Hematopoietic multipotent progenitor cell treated with erythropoietin and hydrocortisone succinate and interleukin-3 and kit ligand, for 6 days (in vitro differentiated cells): ENCODE data around the gene KIF13A.

Experiments used
- DNase-seq: peaks from one replicate; pipeline ENCODE4 v3.0.0-alpha.2; 2015

The KIF13A gene

DNA sequence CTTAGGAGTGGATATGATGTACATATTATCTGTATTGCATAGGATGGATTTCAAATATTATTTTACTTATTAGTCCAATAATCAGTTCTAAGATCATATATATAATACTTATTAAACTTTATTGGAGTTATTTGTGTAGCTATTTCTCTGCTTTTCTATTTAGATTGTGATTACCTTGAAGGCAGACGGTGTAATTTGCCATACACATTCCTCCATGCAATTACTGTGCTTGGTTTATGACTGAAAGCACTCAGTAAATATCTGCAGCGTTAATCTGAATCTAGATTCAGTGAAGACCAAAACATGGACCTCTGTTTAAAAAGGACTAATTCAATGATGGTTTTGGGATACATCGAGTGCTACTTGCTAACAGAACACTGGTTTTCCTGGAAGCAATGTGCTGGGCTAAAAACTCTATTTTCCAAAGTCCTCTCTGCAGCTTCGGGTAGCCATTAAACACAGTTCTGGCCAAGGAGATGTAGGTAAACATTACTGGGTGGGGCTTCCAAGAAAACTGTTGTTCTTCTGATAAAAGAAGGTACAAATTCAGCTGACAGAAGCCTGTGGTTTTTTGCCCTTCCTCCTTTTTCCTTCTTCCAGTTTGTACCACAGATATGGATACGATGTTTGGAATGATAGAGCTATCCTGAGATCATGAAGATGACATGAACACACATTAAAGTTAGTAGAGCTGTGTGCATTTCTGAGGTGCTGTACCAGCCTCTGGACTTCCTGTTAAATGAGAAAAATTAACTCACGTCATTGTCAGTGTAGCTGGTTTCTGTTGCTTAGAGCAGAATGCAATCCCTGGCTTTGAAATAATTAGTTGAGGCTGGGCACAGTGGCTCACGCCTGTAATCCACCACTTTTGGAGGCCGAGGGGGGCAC, 144.3 kb downstream of the KIF13A start:
- DNase-seq: peak; percentile 92

DNA sequence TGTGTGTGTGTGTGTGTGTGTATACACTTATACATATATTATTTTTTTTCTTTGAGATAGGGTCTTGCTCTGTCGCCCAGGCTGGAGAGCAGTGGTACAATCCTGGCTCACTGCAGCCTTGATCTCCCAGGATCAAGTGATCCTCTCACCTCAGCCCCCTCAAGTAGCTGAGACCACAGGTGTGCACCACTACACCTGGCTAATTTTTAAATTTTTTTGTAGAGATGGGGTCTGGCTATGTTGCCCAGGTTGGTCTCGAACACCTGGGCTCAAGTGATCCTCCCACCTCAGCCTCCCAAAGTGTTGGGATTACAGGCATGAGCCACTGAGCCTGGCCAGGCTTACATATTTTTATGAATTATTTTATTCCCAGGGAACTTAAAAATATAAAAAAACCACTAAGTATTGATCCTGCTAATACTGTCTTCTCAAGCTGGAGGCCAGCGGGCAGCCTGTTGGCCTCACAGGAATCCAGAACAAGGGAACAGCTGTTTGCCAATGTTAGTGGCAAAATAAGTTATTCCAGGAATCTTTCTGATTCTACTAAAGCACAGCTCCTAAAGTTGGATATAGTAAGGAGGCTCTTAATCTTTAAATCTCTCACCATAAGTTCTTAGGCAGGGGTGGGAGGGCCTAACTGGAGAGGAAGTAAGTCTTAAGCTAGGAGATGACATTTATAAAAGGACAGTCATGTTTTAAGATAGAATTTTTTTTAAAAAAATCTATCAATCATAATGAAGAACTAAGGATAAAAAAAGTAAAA, 145.2 kb downstream of the KIF13A start:
- DNase-seq: peak; percentile 83

GRCh38 chr6:17839513-17840223, 147.8 kb downstream of the KIF13A start:
- no peak for DNase-seq

- DNase-seq: no peak
Measured at GRCh38 chr6:17836293-17836692, 151.1 kb downstream of the KIF13A start.

DNA sequence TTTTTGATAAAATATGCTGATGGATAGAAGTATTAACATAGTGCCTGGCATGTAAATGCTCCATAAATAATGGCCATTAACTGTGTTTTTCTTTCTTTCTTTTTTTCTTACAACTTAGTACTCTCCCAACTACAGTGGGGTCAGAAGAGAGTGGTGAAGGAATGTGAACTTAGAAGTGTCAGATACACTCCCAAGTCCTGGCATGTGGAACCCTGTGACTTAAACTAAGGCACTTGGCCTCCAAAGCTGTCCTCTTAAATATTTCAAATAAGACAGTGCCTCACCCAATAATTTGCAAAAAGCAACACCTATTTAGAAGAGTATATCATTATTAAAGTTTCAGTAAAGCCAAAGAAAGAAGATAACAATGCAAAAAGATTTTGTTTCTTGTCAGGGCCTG, 151.7 kb downstream of the KIF13A start:
- no peak for DNase-seq

DNA sequence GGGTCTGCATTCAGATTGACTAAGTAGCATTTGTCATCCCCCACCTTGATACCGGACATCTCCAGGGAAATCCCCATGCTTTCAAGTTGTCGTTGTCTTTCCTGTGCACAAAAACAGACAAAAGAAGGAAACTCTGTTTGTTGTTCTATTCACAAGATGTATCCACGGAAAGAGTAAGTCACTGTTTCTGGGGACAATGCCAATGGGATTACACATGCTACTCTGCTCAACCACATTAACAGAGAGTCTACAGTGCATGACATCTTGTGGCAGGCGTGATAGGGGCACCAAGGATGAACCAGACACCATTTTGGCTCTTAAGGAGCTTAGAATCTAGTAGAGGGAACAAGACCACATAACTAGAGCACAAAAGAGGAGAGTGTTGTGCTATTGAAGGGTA, 156.3 kb downstream of the KIF13A start:
- DNase-seq: no peak

DNA sequence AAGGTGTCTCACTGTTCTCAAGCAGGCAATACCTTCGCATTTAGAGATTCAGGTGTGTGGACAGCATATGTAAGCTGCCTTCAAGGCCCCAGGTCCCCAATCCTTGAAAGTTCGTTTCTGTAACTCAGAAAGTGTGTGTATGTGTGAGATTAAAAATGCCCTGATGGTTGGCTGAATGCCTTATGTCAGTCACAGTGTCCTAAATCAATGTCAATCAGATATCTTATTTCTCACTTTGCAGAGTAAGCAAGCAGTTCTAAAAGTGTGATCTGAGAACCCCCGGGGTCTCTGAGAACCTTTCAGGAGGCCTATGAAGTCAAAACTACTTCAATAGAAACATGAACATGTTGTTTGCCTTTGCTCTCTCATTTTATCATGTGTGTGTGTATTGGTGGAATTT, 157.5 kb downstream of the KIF13A start:
- DNase-seq: no peak

DNA sequence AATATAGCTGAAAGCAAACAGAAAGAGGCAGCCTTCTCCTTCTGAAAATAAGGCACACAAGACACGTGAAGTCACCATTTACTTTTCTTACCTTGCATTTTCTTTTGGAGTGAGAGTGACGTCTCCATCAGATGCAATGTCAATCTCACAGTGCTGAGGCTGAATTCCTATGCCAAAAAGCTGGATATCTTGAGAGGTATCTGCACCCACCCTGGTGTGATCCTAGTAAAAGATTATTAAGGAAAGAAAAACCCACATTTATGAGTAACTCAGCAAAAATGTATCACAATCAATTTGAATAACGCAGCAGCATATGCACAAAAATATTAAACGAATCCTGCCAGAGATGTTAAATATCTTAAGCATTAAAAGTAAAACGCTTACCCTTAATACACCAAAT, 159.3 kb downstream of the KIF13A start:
- no peak for DNase-seq

DNA sequence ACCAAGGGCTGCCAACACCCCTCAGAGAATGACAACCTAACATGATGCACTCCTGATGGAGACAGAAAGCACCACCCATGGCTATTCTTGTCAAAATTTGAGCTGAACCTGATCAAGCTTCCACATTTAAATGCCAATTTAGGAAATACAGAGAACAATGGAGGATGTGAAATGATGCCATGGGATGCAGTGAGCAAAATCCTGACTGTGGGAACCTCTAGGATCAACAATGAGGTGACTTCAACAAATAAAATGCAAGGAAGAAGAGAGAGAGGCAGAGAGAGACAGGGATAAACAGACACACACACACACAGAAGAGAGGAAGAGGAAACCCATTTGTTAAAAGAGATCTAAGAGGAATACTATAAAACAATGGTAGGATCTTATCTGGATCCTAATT, 161.1 kb downstream of the KIF13A start:
- no peak for DNase-seq

GRCh38 chr6:17820055-17820454, 167.4 kb downstream of the KIF13A start:
- DNase-seq: peak; percentile 73

DNA sequence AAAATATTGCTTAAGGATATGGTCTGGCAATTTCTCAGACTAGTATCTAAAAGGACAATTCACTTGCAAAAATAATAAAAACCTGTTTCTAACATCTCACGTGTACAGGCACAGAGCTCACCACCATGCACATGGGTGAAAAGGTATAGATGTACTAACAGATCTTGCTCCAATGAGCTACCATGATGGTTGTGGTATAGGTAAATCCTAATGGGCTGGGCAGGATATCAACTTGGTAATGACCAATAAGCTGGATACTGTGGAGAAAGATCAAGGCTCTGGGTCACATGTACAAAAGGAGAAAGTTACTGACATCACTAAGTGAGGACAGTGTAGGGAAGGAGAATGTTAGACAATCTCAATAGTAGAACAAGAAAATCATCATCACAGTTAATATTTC, 169.7 kb downstream of the KIF13A start:
- no peak for DNase-seq

GRCh38 chr6:17816921-17817611, 170.4 kb downstream of the KIF13A start:
- DNase-seq: no peak

- DNase-seq: no peak
Measured at GRCh38 chr6:17813542-17813941, 173.9 kb downstream of the KIF13A start.

GRCh38 chr6:17812311-17812710, 175.1 kb downstream of the KIF13A start:
- DNase-seq: no peak

DNA sequence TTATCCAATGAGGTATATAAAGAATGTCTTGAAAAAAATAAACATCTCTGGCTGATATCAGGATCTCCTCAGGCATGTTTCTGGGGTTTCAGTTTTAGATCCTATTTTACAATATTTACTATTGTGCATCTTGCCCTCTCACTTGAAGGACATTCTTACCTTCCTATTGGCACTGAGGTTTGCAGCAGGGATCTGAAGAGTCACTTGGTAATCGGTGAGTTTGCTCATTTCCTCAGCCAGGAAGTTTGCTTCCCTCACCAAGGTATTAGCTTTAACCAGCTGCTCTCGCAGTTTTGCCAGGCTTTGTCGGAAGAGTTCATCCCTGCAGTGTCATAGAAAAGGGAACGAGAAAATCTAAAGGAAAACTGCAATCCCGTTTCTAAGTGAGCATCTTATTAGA, 178.8 kb downstream of the KIF13A start:
- no peak for DNase-seq

DNA sequence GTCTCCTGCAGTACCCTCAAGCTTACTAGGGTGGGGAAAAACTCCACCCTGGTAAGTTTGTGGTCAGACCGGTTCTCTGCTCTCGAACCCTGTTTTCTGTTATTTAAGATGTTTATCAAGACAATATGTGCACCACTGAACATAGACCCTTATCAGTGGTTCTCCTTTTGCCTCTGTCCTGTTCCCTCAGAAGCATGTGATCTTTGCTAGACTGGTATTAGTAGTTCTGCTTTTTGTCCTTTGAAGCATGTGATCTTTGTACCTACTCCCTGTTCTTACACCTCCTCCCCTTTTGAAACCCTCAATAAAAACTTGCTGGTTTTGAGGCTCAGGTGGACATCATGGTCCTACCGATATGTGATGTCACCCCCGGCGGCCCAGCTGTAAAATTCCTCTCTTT, 180.0 kb downstream of the KIF13A start:
- DNase-seq: peak; percentile 75

- no peak for DNase-seq
Measured at GRCh38 chr6:17803409-17803808, 184.0 kb downstream of the KIF13A start.

- DNase-seq: no peak
Measured at GRCh38 chr6:17798477-17799154, 188.8 kb downstream of the KIF13A start.

DNA sequence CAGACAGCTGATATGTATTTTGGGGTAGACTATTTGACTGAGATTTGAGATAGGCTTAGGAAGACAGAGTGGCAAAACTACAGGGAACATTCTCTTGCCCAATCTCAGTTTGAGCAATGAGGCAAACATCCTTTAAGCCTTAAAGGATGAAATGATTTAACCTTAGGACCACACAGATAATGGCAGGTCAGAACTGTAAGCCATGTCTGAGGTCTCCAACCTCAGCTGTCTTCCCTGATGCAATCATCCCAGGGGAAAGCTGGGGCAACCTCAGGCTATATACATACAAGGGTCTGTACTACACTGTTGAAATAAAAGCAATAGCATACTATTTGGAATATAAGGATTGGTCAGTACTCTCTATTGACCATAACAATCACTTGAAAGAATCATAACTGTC, 196.9 kb downstream of the KIF13A start:
- DNase-seq: no peak

DNA sequence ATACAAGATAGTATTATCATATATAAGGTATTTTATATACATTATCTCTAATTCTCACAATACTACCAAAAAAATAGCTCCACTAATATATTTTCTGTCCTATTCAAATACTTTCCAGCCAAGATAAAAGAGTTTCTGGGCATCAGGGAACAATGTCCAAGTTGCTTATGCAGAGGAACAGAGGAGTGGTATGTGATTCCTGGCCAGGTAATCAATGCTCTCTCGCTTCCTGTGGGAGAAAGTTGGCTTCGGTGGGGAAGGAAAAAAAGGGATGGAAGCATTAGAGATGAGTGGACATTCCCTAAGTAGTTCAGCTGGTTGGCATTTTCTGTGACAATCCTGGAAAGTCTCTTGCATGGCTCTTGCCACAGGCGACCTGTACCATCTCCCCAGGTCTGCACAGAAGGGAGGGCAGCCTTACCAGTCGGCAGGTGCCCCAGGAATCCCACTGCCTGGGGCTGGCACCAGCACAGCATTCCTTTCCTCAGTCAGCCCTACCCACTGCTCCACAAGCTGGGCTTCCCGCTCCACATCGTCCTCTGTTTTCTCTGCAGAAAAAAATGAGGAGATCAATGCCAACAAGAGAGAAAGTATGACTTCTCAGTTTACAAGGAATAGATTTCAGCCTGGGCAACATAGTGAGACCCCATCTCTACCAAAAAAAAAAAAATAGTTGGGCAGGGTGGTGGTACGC, 202.2 kb downstream of the KIF13A start:
- no peak for DNase-seq

DNA sequence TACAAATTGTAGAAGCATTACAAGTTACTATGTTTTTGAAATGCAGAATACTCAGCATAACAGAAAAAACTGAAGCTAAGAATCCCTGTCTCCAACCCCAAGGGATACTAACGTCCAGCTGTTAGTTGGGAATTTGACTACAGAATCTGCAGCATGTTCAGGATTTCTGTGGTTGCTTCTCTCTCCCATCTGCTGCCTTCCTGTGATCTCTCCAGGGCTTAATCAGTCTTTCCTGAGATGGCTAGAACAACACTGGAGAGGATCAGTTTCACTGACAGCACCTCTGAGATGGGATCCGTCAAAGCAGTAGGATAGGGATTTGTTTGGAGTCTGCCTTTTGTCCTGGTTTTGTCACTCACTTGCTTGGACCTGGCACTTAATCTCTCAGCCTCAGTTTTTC, 207.4 kb downstream of the KIF13A start:
- no peak for DNase-seq

- DNase-seq: no peak
Measured at GRCh38 chr6:17771609-17772008, 215.8 kb downstream of the KIF13A start.
